ENCODE data around the gene EPS8L3. TPM values are rescaled to one million over a fixed set of nuclear protein-coding genes. Genes with fewer than 3 reads are reported as not detected.
"Not testable (repeated sequence)": the region's sequence is repeated elsewhere in the genome, so short reads cannot be mapped to it uniquely, and the experiment has no call there.

EPS8L3 gene
- total and polyA plus RNA-seq, 4 donors, result 0.17 TPM; not detected in 3

- peaks cover 3% of the 10 kb centered on the region for H3K27me3 ChIP-seq (ENCODE audit: control insufficient read depth, insufficient read depth, low read length)
- H3K4me1 ChIP-seq (ENCODE audit: control insufficient read depth, insufficient read depth, low read length), result peaks cover 14% of the 10 kb centered on the region
- H3K36me3 ChIP-seq (ENCODE audit: control insufficient read depth, insufficient read depth, low read length), result no peaks in the 10 kb centered on the region
- 73% methylated on average over 9 of the region's 12 CpGs for WGBS (ENCODE audit: insufficient coverage)
- no peak overlapping the region for H3K4me3 ChIP-seq (ENCODE audit: low read depth, low read length)
- DNase-seq (ENCODE audit: low read depth in 4 of 6, low spot score in 6 of 6), result no peak
- no peak overlapping the region for H3K27ac ChIP-seq (ENCODE audit: low read depth, low read length)
- no peaks in the 10 kb centered on the region for H3K9me3 ChIP-seq (ENCODE audit: control insufficient read depth, insufficient read depth, low read length)
Observed at GRCh38 chr1:109714661-109715372, 48.9 kb downstream of the EPS8L3 start.

GRCh38 chr1:109713636-109714035, 50.1 kb downstream of the EPS8L3 start:
- Histone ChIP-seq H3K4me3 (ENCODE audit: low read depth, low read length) (no peak overlapping the region), H3K27me3 (ENCODE audit: control insufficient read depth, insufficient read depth, low read length) (peaks cover 3% of the 10 kb centered on the region), H3K27ac (ENCODE audit: low read depth, low read length) (no peak overlapping the region), H3K9me3 (ENCODE audit: control insufficient read depth, insufficient read depth, low read length) (no peaks in the 10 kb centered on the region), H3K36me3 (ENCODE audit: control insufficient read depth, insufficient read depth, low read length) (no peaks in the 10 kb centered on the region), H3K4me1 (ENCODE audit: control insufficient read depth, insufficient read depth, low read length) (peaks cover 14% of the 10 kb centered on the region)
- DNase-seq (ENCODE audit: low read depth in 4 of 6, low spot score in 6 of 6), result no peak
- 81% methylated on average over 4 of the region's 5 CpGs for WGBS (ENCODE audit: insufficient coverage)

- H3K36me3 ChIP-seq (ENCODE audit: control insufficient read depth, insufficient read depth, low read length), result no peaks in the 10 kb centered on the region
- no peak overlapping the region for H3K27ac ChIP-seq (ENCODE audit: low read depth, low read length)
- WGBS (ENCODE audit: insufficient coverage), result 66% methylated on average over 15 of the region's 22 CpGs
- H3K9me3 ChIP-seq (ENCODE audit: control insufficient read depth, insufficient read depth, low read length), result no peaks in the 10 kb centered on the region
- H3K27me3 ChIP-seq (ENCODE audit: control insufficient read depth, insufficient read depth, low read length), result peaks cover 3% of the 10 kb centered on the region
- H3K4me3 ChIP-seq (ENCODE audit: low read depth, low read length), result peak overlapping the region; percentile 57
- peaks cover 14% of the 10 kb centered on the region for H3K4me1 ChIP-seq (ENCODE audit: control insufficient read depth, insufficient read depth, low read length)
- DNase-seq (ENCODE audit: low read depth in 4 of 6, low spot score in 6 of 6), result no peak
Observed at GRCh38 chr1:109712321-109712864, 51.3 kb downstream of the EPS8L3 start.

GRCh38 chr1:109711593-109712320, 52.0 kb downstream of the EPS8L3 start, which contains the start of gene GSTM5:
Gene GSTM5, plus strand, starts transcription at chr1:109712251. Its CDS starts 62 bp downstream, at chr1:109712313.
- DNase-seq (ENCODE audit: low read depth in 4 of 6, low spot score in 6 of 6), result peak in 3 of 6 donors; percentile 7 to 65 (median 9)
- H3K36me3 ChIP-seq (ENCODE audit: control insufficient read depth, insufficient read depth, low read length); H3K27me3 ChIP-seq (ENCODE audit: control insufficient read depth, insufficient read depth, low read length); H3K9me3 ChIP-seq (ENCODE audit: control insufficient read depth, insufficient read depth, low read length): not testable (repeated sequence)
- 31% methylated on average over 28 of the region's 33 CpGs for WGBS (ENCODE audit: insufficient coverage)
- H3K27ac ChIP-seq (ENCODE audit: low read depth, low read length), result peak within 1 kb of the TSS; percentile 69
- H3K4me1 ChIP-seq (ENCODE audit: control insufficient read depth, insufficient read depth, low read length), result peaks cover 14% of the 10 kb centered on the region
- H3K4me3 ChIP-seq (ENCODE audit: low read depth, low read length), result peak within 1 kb of the TSS; percentile 57

- H3K36me3 ChIP-seq (ENCODE audit: control insufficient read depth, insufficient read depth, low read length); DNase-seq (ENCODE audit: low read depth in 4 of 6, low spot score in 6 of 6): not testable (repeated sequence)
- H3K4me1 ChIP-seq (ENCODE audit: control insufficient read depth, insufficient read depth, low read length), result peaks cover 14% of the 10 kb centered on the region
Observed at GRCh38 chr1:109709822-109710221, 53.9 kb downstream of the EPS8L3 start.

GRCh38 chr1:109708949-109709348, 54.8 kb downstream of the EPS8L3 start:
- not testable (repeated sequence) for DNase-seq (ENCODE audit: low read depth in 4 of 6, low spot score in 6 of 6)

More at GRCh38 chr1:109709822-109710221, 53.9 kb downstream of the EPS8L3 start:
- not testable (repeated sequence) for H3K27ac ChIP-seq (ENCODE audit: low read depth, low read length); H3K4me3 ChIP-seq (ENCODE audit: low read depth, low read length); H3K27me3 ChIP-seq (ENCODE audit: control insufficient read depth, insufficient read depth, low read length); H3K9me3 ChIP-seq (ENCODE audit: control insufficient read depth, insufficient read depth, low read length)

GRCh38 chr1:109705411-109705810, 58.3 kb downstream of the EPS8L3 start:
- no peak overlapping the region for H3K27ac ChIP-seq (ENCODE audit: low read depth, low read length)
- H3K9me3 ChIP-seq (ENCODE audit: control insufficient read depth, insufficient read depth, low read length), result peaks cover 1% of the 10 kb centered on the region
- no peak for DNase-seq (ENCODE audit: low read depth in 4 of 6, low spot score in 6 of 6)
- H3K36me3 ChIP-seq (ENCODE audit: control insufficient read depth, insufficient read depth, low read length), result no peaks in the 10 kb centered on the region
- H3K4me1 ChIP-seq (ENCODE audit: control insufficient read depth, insufficient read depth, low read length), result no peaks in the 10 kb centered on the region
- no peak overlapping the region for H3K4me3 ChIP-seq (ENCODE audit: low read depth, low read length)
- H3K27me3 ChIP-seq (ENCODE audit: control insufficient read depth, insufficient read depth, low read length), result no peaks in the 10 kb centered on the region
- WGBS (ENCODE audit: insufficient coverage), result 88% methylated on average over 4 of the region's 4 CpGs

More at GRCh38 chr1:109708949-109709348, 54.8 kb downstream of the EPS8L3 start:
- H3K4me1 ChIP-seq (ENCODE audit: control insufficient read depth, insufficient read depth, low read length); H3K27me3 ChIP-seq (ENCODE audit: control insufficient read depth, insufficient read depth, low read length); H3K4me3 ChIP-seq (ENCODE audit: low read depth, low read length); H3K27ac ChIP-seq (ENCODE audit: low read depth, low read length); H3K36me3 ChIP-seq (ENCODE audit: control insufficient read depth, insufficient read depth, low read length); H3K9me3 ChIP-seq (ENCODE audit: control insufficient read depth, insufficient read depth, low read length): not testable (repeated sequence)
- 83% methylated on average over 1 of the region's 4 CpGs for WGBS (ENCODE audit: insufficient coverage)

- Histone ChIP-seq H3K4me1 (ENCODE audit: control insufficient read depth, insufficient read depth, low read length) (no peaks in the 10 kb centered on the region), H3K36me3 (ENCODE audit: control insufficient read depth, insufficient read depth, low read length) (no peaks in the 10 kb centered on the region), H3K4me3 (ENCODE audit: low read depth, low read length) (no peak overlapping the region), H3K27me3 (ENCODE audit: control insufficient read depth, insufficient read depth, low read length) (no peaks in the 10 kb centered on the region), H3K27ac (ENCODE audit: low read depth, low read length) (no peak overlapping the region), H3K9me3 (ENCODE audit: control insufficient read depth, insufficient read depth, low read length) (peaks cover 1% of the 10 kb centered on the region)
- WGBS (ENCODE audit: insufficient coverage), result 66% methylated on average over 8 of the region's 8 CpGs
- peak in 1 of 6 donors; percentile 34 for DNase-seq (ENCODE audit: low read depth in 4 of 6, low spot score in 6 of 6)
Observed at GRCh38 chr1:109704173-109704572, 59.5 kb downstream of the EPS8L3 start.

GRCh38 chr1:109702940-109703339, 60.8 kb downstream of the EPS8L3 start:
- 100% methylated on average over 2 of the region's 3 CpGs for WGBS (ENCODE audit: insufficient coverage)
- not testable (repeated sequence) for H3K4me1 ChIP-seq (ENCODE audit: control insufficient read depth, insufficient read depth, low read length); H3K9me3 ChIP-seq (ENCODE audit: control insufficient read depth, insufficient read depth, low read length); H3K27me3 ChIP-seq (ENCODE audit: control insufficient read depth, insufficient read depth, low read length); DNase-seq (ENCODE audit: low read depth in 4 of 6, low spot score in 6 of 6); H3K4me3 ChIP-seq (ENCODE audit: low read depth, low read length); H3K27ac ChIP-seq (ENCODE audit: low read depth, low read length); H3K36me3 ChIP-seq (ENCODE audit: control insufficient read depth, insufficient read depth, low read length)
